ENCODE measurements around the gene LIN9. TPM values are rescaled to one million over a fixed set of nuclear protein-coding genes. Genes with fewer than 3 reads are reported as not detected.

The LIN9 gene
- total RNA-seq, 1 donor from 2014 or later, result 7.0 TPM

Other genes starting within 250 kb of the LIN9 start
- gene H3-3A, start 246.4 kb downstream of the LIN9 start, total RNA-seq (ENCODE audit: insufficient read depth, low replicate concordance), result 232 TPM
- 79.2 TPM for gene ACBD3, start 122.4 kb downstream of the LIN9 start, total RNA-seq (ENCODE audit: insufficient read depth, low replicate concordance)
- 1.4 TPM for gene MIXL1, start 85.5 kb downstream of the LIN9 start, total RNA-seq (ENCODE audit: insufficient read depth, low replicate concordance)
- gene PARP1, start 98.9 kb upstream of the LIN9 start, total RNA-seq (ENCODE audit: insufficient read depth, low replicate concordance), result 42.9 TPM
- gene STUM, start 239.6 kb upstream of the LIN9 start, total RNA-seq (ENCODE audit: insufficient read depth, low replicate concordance), result 1.7 TPM